H54 (cell line): ENCODE measurements around the gene NPAS3.
A peak's percentile ranks its signal among the peaks of the same experiment; 100 is the strongest.

Experiments used
- DNase-seq: peaks from one replicate; pipeline ENCODE4 v3.0.0; 2011; ENCODE audit warnings: low spot score, mixed read lengths; ENCODE audit not compliant: insufficient read length
- FAIRE-seq: peaks from 3 replicates; lab custom pipeline; 2011; peaks lifted over from hg19 to GRCh38; lab: Jason Lieb, UNC
- POLR2A ChIP-seq: IDR thresholded peaks from 2 replicates; pipeline ENCODE4 v1.6.1; 2011; ENCODE audit warnings: low read depth, mild to moderate bottlenecking, low read length

The NPAS3 gene

GRCh38 chr14:33578461-33579216 lies 640.0 kb downstream of the NPAS3 start:
- FAIRE-seq = no peak
- TF ChIP-seq POLR2A = no peak
- DNase-seq = no peak

GRCh38 chr14:33580231-33580749 lies 641.6 kb downstream of the NPAS3 start:
- FAIRE-seq (no peak), DNase-seq (no peak)

GRCh38 chr14:33580841-33581240 lies 642.2 kb downstream of the NPAS3 start:
- DNase-seq (no peak), FAIRE-seq (no peak)
- no peak for TF ChIP-seq POLR2A

More at GRCh38 chr14:33580231-33580749, 641.6 kb downstream of the NPAS3 start:
- no peak for TF ChIP-seq POLR2A

- FAIRE-seq = no peak
- no peak for DNase-seq
- no peak for TF ChIP-seq POLR2A
These were observed 646.0 kb downstream of the NPAS3 start for GRCh38 chr14:33584697-33585096.

- FAIRE-seq = no peak
- no peak for DNase-seq
- no peak for TF ChIP-seq POLR2A
These were observed 648.1 kb downstream of the NPAS3 start for GRCh38 chr14:33586806-33587205.

- no peak for FAIRE-seq
- no peak for DNase-seq
- no peak for TF ChIP-seq POLR2A
These were observed 649.1 kb downstream of the NPAS3 start for GRCh38 chr14:33587791-33588190.

- FAIRE-seq (no peak), DNase-seq (no peak)
- TF ChIP-seq POLR2A = no peak
These were observed 650.1 kb downstream of the NPAS3 start for GRCh38 chr14:33588771-33589170.

GRCh38 chr14:33589334-33589733 lies 650.7 kb downstream of the NPAS3 start:
- DNase-seq = no peak
- peak; percentile 41 for FAIRE-seq

GRCh38 chr14:33590891-33591630 lies 652.4 kb downstream of the NPAS3 start:
- DNase-seq (no peak), FAIRE-seq (no peak)
- no peak for TF ChIP-seq POLR2A

More at GRCh38 chr14:33589334-33589733, 650.7 kb downstream of the NPAS3 start:
- TF ChIP-seq POLR2A = no peak

- FAIRE-seq (no peak), DNase-seq (no peak)
- TF ChIP-seq POLR2A = no peak
These were observed 653.6 kb downstream of the NPAS3 start for GRCh38 chr14:33592297-33592696.

- TF ChIP-seq POLR2A = no peak
- no peak for DNase-seq
- FAIRE-seq = no peak
These were observed 657.8 kb downstream of the NPAS3 start for GRCh38 chr14:33596211-33597080.

- TF ChIP-seq POLR2A = no peak
- DNase-seq = no peak
- no peak for FAIRE-seq
These were observed 659.9 kb downstream of the NPAS3 start for GRCh38 chr14:33598582-33598981.

GRCh38 chr14:33602396-33602795 lies 663.7 kb downstream of the NPAS3 start:
- DNase-seq (no peak), FAIRE-seq (no peak)
- no peak for TF ChIP-seq POLR2A

GRCh38 chr14:33606591-33606990 lies 667.9 kb downstream of the NPAS3 start:
- DNase-seq (no peak), FAIRE-seq (no peak)
- no peak for TF ChIP-seq POLR2A
